DND-41 (cell line): Measurements from ENCODE around the gene SFMBT2.

Source experiments
- EZH2 ChIP-seq: IDR thresholded peaks from 3 replicates; pipeline ENCODE4 v1.6.1; 2012; ENCODE audit warnings: borderline replicate concordance, low read depth, mild to moderate bottlenecking, moderate library complexity, low read length, inconsistent platforms; ENCODE audit not compliant: severe bottlenecking
- TF ChIP-seq, protein P1 (sequence below): IDR thresholded peaks from 2 replicates; pipeline ENCODE4 v1.5.1; 2012; ENCODE audit warnings: borderline replicate concordance, low read length, moderate library complexity, mild to moderate bottlenecking; ENCODE audit not compliant: poor library complexity, severe bottlenecking; ENCODE audit errors: extremely low read depth

- TF ChIP-seq, protein P1, sequence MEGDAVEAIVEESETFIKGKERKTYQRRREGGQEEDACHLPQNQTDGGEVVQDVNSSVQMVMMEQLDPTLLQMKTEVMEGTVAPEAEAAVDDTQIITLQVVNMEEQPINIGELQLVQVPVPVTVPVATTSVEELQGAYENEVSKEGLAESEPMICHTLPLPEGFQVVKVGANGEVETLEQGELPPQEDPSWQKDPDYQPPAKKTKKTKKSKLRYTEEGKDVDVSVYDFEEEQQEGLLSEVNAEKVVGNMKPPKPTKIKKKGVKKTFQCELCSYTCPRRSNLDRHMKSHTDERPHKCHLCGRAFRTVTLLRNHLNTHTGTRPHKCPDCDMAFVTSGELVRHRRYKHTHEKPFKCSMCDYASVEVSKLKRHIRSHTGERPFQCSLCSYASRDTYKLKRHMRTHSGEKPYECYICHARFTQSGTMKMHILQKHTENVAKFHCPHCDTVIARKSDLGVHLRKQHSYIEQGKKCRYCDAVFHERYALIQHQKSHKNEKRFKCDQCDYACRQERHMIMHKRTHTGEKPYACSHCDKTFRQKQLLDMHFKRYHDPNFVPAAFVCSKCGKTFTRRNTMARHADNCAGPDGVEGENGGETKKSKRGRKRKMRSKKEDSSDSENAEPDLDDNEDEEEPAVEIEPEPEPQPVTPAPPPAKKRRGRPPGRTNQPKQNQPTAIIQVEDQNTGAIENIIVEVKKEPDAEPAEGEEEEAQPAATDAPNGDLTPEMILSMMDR = no peak
- TF ChIP-seq EZH2 = no peak
These were observed 49.5 kb downstream of the SFMBT2 start for GRCh38 chr10:7361316-7361715.
